Dedifferentiated amniotic fluid mesenchymal stem cell (primary cell): ENCODE results near the gene AIF1.

ENCODE experiments used
- DNase-seq: peaks from one replicate; pipeline ENCODE4 v3.0.0-alpha.2; 2016; ENCODE audit errors: extremely low spot score

AIF1 gene

DNA sequence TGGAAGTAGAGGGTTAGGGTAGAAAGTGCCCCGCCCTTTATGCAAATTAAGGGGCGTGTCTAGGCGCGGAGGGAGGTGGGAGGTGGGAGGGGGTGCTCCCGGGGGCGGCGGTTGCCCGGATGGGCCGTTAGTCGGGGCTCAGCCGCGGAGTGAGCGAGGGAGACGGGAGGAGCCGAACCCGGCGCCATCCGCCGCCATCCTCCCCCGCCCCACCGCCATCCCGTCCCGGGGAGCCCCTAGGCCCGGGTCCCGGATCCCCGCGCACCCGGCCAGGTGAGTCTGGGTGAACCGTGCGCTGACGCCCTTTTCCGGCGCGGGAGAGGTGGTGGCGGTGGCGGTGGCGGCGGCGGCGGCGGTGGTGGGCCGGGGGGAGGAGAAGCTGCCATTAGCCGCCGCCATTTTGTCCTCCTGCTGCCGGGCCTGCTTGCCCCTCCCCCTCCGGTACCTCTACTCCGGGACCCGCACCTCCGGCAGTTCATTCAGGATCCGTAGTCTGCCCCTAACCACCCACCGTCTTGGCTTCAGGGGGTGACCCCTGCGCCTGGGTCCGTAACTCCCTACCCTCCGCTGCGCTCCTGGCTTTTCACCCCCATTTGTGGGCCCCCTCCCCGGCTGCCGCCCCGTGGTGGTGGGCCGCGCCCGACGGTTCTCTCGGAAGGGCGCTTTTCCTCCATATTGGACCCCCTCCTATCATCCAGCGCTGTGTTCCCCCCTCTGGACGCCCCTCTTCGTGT, 5.7 kb downstream of the AIF1 start, which contains the start of gene PRRC2A:
TSS of gene PRRC2A (plus strand) at position 130 of the 734 bp plus-strand sequence. CDS start 2,075 bp downstream, outside the sequence.
- DNase-seq: peak; percentile 20

DNA sequence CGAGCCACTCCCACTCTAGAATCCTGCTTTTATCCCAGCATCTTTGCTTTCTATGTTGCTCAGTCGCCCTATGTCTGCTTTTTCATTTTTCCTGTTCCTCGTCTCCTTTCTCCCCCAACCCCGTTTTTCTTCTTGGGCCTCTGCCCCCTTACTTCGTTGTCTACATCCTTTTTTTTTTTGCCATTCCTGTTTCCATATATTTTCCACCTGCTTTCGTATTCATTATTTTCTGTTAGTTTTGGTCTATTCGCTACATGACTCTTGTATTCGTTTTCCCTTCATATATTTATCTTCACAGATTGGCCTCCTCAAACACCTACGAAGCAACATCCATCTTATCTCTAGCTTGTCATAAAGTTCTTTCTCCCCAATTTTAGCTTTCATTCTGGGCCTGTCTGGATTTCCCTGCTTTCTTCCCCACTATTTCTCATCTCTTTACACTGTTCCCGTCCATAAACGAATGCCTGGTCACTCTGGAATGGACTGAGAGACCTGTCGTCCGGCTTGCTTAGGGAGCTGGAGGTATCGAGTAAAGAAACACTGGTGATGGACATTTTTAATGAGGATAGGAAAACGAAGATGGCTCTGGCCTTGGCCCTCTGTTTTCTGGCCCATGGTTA, 6.4 kb downstream of the AIF1 start:
- DNase-seq: no peak

DNA sequence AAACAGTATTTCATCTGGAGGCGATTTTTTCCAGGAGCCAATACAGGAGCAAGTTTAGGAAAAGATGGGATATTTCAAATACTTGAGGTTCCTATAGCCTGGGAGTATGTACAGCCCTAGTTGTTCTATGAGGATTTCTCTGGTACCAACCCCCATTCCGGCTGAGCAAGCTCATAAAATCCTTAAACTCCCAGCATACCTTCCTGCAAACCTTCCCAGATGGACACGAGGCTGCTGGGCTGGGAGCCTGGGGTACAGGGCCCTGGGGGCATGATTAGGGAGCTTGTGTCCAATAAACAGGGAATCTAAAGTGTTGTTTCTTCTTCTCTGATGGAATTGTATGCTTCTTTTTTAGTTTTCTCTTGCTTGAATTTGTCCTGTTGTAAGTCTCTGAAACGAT, 7.0 kb downstream of the AIF1 start:
- no peak for DNase-seq

- DNase-seq: no peak
Measured at GRCh38 chr6:31622684-31623091, 7.7 kb downstream of the AIF1 start.

- no peak for DNase-seq
Measured at GRCh38 chr6:31624070-31624469, 9.0 kb downstream of the AIF1 start.

DNA sequence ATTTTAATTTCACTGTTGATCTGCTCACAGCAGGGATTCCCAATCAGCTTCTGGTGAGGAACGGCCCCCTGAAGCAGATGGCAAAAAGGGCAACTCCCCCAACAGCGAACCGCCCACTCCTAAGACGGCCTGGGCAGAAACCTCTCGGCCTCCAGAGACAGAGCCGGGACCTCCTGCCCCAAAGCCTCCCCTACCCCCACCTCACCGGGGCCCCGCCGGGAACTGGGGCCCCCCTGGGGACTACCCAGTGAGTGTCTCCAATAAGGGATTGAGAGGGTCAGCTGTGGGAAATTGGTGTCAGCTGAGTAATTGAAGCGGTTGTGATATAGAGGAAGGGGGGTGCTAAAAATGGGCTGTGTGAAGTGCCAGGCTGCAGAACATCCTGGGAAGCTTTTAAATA, 11.9 kb downstream of the AIF1 start:
- DNase-seq: no peak

- DNase-seq: no peak
Measured at GRCh38 chr6:31627690-31628287, 12.8 kb downstream of the AIF1 start.

- DNase-seq: no peak
Measured at GRCh38 chr6:31629014-31629413, 14.0 kb downstream of the AIF1 start.

GRCh38 chr6:31630177-31630934, 15.3 kb downstream of the AIF1 start:
- no peak for DNase-seq

DNA sequence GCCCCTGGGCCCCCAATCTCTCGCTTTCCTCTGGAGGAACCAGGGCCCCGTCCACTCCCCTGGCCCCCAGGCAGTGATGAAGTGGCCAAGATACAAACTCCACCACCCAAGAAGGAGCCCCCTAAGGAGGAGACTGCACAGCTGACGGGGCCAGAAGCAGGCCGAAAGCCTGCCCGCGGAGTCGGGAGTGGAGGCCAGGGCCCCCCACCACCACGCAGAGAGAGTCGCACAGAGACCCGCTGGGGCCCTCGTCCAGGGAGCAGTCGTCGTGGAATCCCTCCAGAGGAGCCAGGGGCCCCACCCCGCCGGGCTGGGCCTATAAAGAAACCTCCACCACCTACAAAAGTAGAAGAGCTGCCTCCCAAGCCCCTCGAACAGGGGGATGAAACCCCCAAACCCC, 16.2 kb downstream of the AIF1 start:
- DNase-seq: no peak

DNA sequence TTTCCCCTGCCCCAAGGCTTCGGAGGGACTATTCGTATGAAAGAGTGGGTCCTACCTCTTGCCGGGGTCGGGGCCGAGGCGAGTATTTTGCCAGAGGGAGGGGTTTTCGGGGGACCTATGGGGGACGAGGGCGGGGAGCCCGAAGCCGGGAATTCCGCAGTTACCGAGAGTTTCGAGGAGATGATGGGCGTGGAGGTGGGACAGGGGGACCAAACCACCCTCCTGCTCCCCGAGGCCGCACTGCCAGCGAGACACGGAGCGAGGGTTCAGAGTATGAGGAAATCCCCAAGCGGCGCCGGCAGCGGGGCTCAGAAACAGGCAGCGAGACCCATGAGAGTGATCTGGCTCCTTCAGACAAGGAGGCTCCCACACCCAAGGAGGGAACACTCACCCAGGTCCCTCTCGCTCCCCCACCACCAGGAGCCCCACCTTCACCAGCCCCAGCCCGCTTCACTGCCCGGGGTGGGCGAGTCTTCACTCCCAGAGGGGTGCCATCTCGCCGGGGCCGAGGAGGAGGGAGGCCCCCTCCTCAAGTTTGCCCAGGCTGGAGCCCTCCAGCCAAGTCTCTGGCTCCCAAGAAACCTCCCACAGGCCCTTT, 16.7 kb downstream of the AIF1 start:
- no peak for DNase-seq

DNA sequence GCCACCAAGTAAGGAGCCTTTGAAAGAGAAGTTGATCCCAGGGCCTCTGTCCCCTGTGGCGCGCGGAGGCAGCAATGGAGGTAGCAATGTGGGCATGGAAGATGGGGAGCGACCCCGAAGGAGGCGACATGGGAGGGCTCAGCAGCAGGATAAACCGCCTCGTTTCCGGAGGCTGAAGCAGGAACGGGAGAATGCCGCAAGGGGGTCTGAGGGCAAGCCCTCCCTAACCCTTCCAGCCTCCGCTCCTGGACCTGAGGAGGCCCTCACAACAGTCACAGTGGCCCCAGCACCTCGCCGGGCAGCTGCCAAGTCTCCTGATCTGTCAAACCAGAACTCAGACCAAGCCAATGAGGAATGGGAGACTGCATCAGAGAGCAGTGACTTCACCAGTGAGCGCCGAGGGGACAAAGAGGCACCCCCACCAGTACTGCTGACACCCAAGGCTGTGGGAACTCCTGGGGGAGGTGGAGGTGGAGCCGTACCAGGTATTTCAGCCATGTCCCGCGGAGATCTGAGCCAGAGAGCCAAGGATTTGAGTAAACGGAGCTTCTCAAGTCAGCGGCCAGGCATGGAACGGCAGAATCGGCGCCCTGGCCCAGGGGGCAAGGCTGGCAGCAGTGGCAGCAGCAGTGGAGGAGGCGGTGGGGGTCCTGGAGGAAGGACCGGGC, 17.4 kb downstream of the AIF1 start:
- DNase-seq: no peak

DNA sequence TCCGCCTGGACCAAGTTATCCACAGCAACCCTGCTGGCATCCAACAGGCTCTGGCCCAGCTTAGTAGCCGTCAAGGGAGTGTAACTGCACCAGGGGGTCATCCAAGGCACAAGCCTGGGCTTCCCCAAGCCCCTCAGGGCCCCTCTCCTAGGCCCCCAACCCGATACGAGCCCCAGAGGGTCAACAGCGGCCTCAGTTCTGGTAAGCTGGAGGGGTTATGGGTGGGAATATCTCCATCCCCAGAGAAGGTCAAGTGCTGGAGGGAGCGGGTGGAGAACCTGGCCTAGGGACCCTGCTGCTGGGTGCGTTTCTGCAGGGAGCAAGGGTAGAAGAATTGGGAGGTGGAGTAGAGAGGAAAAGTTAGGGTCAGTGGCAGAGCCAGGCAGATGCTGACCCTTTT, 18.4 kb downstream of the AIF1 start:
- DNase-seq: no peak

DNA sequence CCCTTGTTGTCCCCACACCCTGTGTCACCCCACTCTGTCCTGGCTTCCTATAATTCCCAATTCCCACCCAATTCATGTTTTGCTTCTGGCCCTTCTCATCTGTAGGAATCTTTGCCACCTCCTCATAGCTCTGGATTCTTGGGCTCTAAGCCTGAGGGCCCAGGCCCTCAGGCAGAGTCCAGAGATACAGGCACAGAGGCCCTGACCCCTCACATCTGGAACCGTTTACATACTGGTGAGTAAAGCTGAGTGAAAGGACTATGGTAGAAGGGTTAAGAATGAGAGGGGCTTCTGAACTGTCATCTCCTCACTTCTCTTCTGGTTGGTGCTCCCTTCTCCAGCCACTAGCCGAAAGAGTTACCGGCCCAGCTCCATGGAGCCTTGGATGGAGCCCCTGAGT, 19.1 kb downstream of the AIF1 start:
- DNase-seq: no peak

- DNase-seq: no peak
Measured at GRCh38 chr6:31634969-31635575, 20.0 kb downstream of the AIF1 start.

- DNase-seq: no peak
Measured at GRCh38 chr6:31636698-31637596, 21.9 kb downstream of the AIF1 start.

- no peak for DNase-seq
Measured at GRCh38 chr6:31639043-31639442, 24.0 kb downstream of the AIF1 start.

- no peak for DNase-seq
Measured at GRCh38 chr6:31639449-31639861, 24.4 kb downstream of the AIF1 start.

DNA sequence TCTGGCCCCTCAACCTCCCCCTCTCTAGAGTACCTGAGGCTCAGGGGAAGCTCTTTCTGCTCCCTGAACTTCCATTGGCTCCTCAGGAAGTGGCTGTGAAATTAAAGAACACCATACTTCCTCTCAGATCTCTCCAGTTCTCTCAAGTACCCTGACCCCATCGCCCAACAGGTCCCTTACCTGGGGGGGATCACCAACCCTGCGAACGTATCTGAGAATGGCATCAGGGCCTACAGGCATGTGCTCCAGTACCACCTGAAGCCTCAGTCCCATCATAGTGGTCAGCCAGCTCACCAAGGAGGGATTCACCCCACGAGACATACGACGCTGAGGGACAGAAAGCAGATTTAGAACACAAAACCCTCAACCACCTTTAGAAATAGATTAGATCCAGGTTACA, 25.6 kb downstream of the AIF1 start:
- no peak for DNase-seq

GRCh38 chr6:31641370-31641769, 26.3 kb downstream of the AIF1 start:
- DNase-seq: no peak
